HepG2 (cell line): ENCODE results near the gene PAPOLB. TPM values are rescaled to one million over a fixed set of nuclear protein-coding genes. Genes with fewer than 3 reads are reported as not detected.

Experiments
- ATAC-seq: fragments of 200-7000 bp; cut with Tn5 transposase; 3 replicates; pipeline ENCODE4 v1.9.1; 2020; ENCODE audit warnings: mild to moderate bottlenecking, moderate library complexity
- BruUV-seq: library from RNA; stranded (reverse); fragments of 400-500 nt; replicated peaks from 2 replicates; lab custom pipeline; 2021; lab: Mats Ljungman, UMichigan
- CTCF ChIA-PET: fragments of 300-600 bp; formaldehyde crosslinking; extraction: SDS; loops from one replicate; lab custom pipeline; 2021; ENCODE audit warnings: low total read pairs, inconsistent platforms, low intra/inter-chr PET ratio; lab: Yijun Ruan, JAX
- POLR2A ChIA-PET: fragments of 350-600 bp; sonication (Branson Sonifier 250); formaldehyde crosslinking; loops from one replicate; lab custom pipeline; 2020; ENCODE audit warnings: antibody characterized with exemption, inconsistent platforms; lab: Yijun Ruan, JAX
- DNase-seq: peaks from one replicate; pipeline ENCODE4 v3.0.0-alpha.2; 2015; ENCODE audit warnings: low spot score
- FAIRE-seq: peaks from 3 replicates; lab custom pipeline; 2011; peaks lifted over from hg19 to GRCh38; lab: Jason Lieb, UNC
- H2AFZ ChIP-seq: one replicate; pipeline ENCODE4 v1.6.1; 2011; ENCODE audit warnings: low read length, inconsistent platforms
- H3K27ac ChIP-seq: fragments of 300-600 bp; 3 replicates; pipeline ENCODE4 v1.8.0; 2011; ENCODE audit warnings: mixed run types, mild to moderate bottlenecking, mixed read lengths, low read length, inconsistent platforms; ENCODE audit not compliant: insufficient read depth; ENCODE audit errors: extremely low read length
- H3K27me3 ChIP-seq, 2 experiments: fragments of 200-600 bp in 1 of 2; 2 replicates in 1 of 2; 3 replicates in 1 of 2; pipeline versions ENCODE4 v1.6.0 to v1.8.0; 2011; ENCODE audit warnings: low read length in 2 of 2, mild to moderate bottlenecking in 2 of 2, moderate library complexity in 2 of 2, inconsistent platforms in 1 of 2; ENCODE audit not compliant: insufficient read depth in 2 of 2, control insufficient read depth in 1 of 2
- H3K36me3 ChIP-seq, 2 experiments: fragments of 200-600 bp in 1 of 2; replicated peaks in 1 of 2; 2 replicates in 1 of 2; 3 replicates in 1 of 2; pipeline versions ENCODE4 v1.5.1 to v1.8.0; 2011; ENCODE audit warnings: low read length in 2 of 2, inconsistent platforms in 1 of 2; ENCODE audit not compliant: insufficient read depth in 2 of 2, control insufficient read depth in 1 of 2
- H3K4me1 ChIP-seq: 2 replicates; pipeline ENCODE4 v1.5.1; 2012; ENCODE audit warnings: low read length, inconsistent platforms; ENCODE audit not compliant: insufficient read depth
- H3K4me2 ChIP-seq: 2 replicates; pipeline ENCODE4 v1.6.0; 2011; ENCODE audit warnings: low read depth, low read length, inconsistent platforms
- H3K4me3 ChIP-seq, 3 experiments: fragments of 200-600 bp in 1 of 3; sonication (generic), shearing (Covaris generic) in 1 of 3; replicated peaks in 1 of 3; 2 replicates each; pipeline ENCODE4 v1.5.1; 2011 to 2016; ENCODE audit warnings: low read length in 3 of 3, inconsistent platforms in 2 of 3, low read depth in 2 of 3, mild to moderate bottlenecking in 2 of 3, control low read depth in 1 of 3, mixed read lengths in 1 of 3; ENCODE audit not compliant: insufficient read depth in 1 of 3
- H3K79me2 ChIP-seq: one replicate; pipeline ENCODE4 v1.6.1; 2011; ENCODE audit warnings: low read length, inconsistent platforms; ENCODE audit not compliant: insufficient read depth
- H3K9ac ChIP-seq: 2 replicates; pipeline ENCODE4 v1.6.0; 2011; ENCODE audit warnings: mild to moderate bottlenecking, low read depth, low read length, inconsistent platforms; ENCODE audit not compliant: insufficient read depth
- H3K9me3 ChIP-seq: 2 replicates; pipeline ENCODE4 v1.5.1; 2012; ENCODE audit warnings: mild to moderate bottlenecking, low read length
- H4K20me1 ChIP-seq: 2 replicates; pipeline ENCODE4 v1.6.0; 2011; ENCODE audit warnings: inconsistent platforms, mild to moderate bottlenecking, low read length, moderate library complexity; ENCODE audit not compliant: insufficient read depth
- NFE2L2 ChIP-seq: fragments of 150-350 bp; IDR thresholded peaks from 2 replicates; pipeline ENCODE4 v1.6.1; 2014; ENCODE audit warnings: low read length
- ZBTB40 ChIP-seq, 2 experiments: fragments of 450-650 bp in 1 of 2; sonication (generic) in 1 of 2; formaldehyde crosslinking in 1 of 2; IDR thresholded peaks; 2 replicates each; pipeline versions ENCODE4 v1.6.1 to v1.8.0; 2016 to 2022; ENCODE audit warnings: antibody characterized with exemption in 1 of 2, mild to moderate bottlenecking in 1 of 2, missing genetic modification reagents in 1 of 2
- WGBS: methylation state at CpG from one replicate; pipeline ENCODE4 v1.1.6; 2017; ENCODE audit warnings: low lambda C conversion rate; 5-methylcytosine and 5-hydroxymethylcytosine counted together
- in situ Hi-C: cut with HindIII; loops from 2 replicates; pipeline ENCODE4 v1.10.0; 2017; ENCODE audit warnings: low pct_unique_long_range_greater_than_20kb; ENCODE audit not compliant: extremely low pct_ligation_motif_present
- intact Hi-C: fragments of 100-400 bp; cut with micrococcal nuclease; formaldehyde crosslinking; loops from one replicate; pipeline ENCODE4 v1.10.0; 2022; ENCODE audit not compliant: unreplicated experiment
- polyA plus RNA-seq, 8 experiments: library from polyadenylated mRNA; depleted of rRNA in 3 of 8; stranded (reverse) in 7 of 8; unstranded in 1 of 8; fragments of >200 nt; fragmentation: Illumina TruSeq in 4 of 8; extraction: Trizol in 4 of 8; gene quantifications; 2 replicates each; pipeline versions ENCODE4 v1.2.1 to v1.2.3, GENCODE V29; 2011 to 2016; ENCODE audit warnings: low read depth in 4 of 8, missing spikeins in 1 of 8, mixed read lengths in 1 of 8; ENCODE audit not compliant: insufficient read depth in 1 of 8
- total RNA-seq, 5 experiments: library from RNA; depleted of rRNA; stranded (reverse); fragments of >200 nt; fragmentation: Illumina TruSeq; extraction: Trizol; gene quantifications; 2 replicates each; pipeline ENCODE4 v1.2.3, GENCODE V29; 2016; ENCODE audit warnings: low read depth in 1 of 5

PAPOLB gene
- total and polyA plus RNA-seq, 2 of the 13 experiments (the other 11 are each of a cell fraction or from before 2014, with no cell fraction given) = not detected

- Histone ChIP-seq H4K20me1 (no peaks in the 10 kb centered on the region), H3K27ac (no peak overlapping the region), H3K4me3 (no peak overlapping the region), H3K9ac (no peak overlapping the region), H3K27me3 (peaks cover 2 to 23% of the 10 kb centered on the region in 2 experiments; a peak in 3 of 5 replicates), H3K4me1 (peaks cover 10% of the 10 kb centered on the region), H3K4me2 (no peak overlapping the region), H3K79me2 (no peaks in the 10 kb centered on the region), H3K9me3 (no peaks in the 10 kb centered on the region), H2AFZ (no peak overlapping the region)
- FAIRE-seq (no peak), ATAC-seq (no peak), DNase-seq (no peak)
- BruUV-seq = no TSS peak
- WGBS = 58% methylated on average over 7 of the region's 7 CpGs
- ChIA-PET CTCF (no interaction called here), POLR2A (no interaction called here)
- intact Hi-C loops = no loop called here
- no peak for TF ChIP-seq NFE2L2
- TF ChIP-seq ZBTB40 (IDR thresholded peaks at IDR 0.05) = peak; percentile 27; the same call in 1 of the 2 replicates
- peak; percentile 95 for TF ChIP-seq ZBTB40 (CRISPR knock-in tag; IDR thresholded peaks at IDR 0.05)
- TF ChIP-seq, all 625 proteins: peak for 1
- in situ Hi-C loops = no loop called here
- H3K36me3 ChIP-seq = no peaks in the 10 kb centered on the region
Observed at GRCh38 chr7:4885317-4885807, 23.5 kb upstream of the PAPOLB start.
